K562 (cell line): ENCODE data around the gene UBASH3B. TPM values are rescaled to one million over a fixed set of nuclear protein-coding genes. Genes with fewer than 3 reads are reported as not detected.

Experiments
- ATAC-seq: fragments of 200-7000 bp; cut with Tn5 transposase; 3 replicates; pipeline ENCODE4 v1.9.1; 2020; ENCODE audit warnings: moderate library complexity
- BruUV-seq: library from RNA; stranded (reverse); fragments of 400-500 nt; replicated peaks from 2 replicates; lab custom pipeline; 2021; lab: Mats Ljungman, UMichigan
- CTCF ChIA-PET: fragments of 300-600 bp; formaldehyde crosslinking; extraction: SDS; loops from one replicate; lab custom pipeline; 2021; ENCODE audit warnings: low intra/inter-chr PET ratio; lab: Yijun Ruan, JAX
- POLR2A ChIA-PET: fragments of 300-600, 350-650 bp; sonication (Branson Sonifier 250); formaldehyde crosslinking; extraction: SDS; loops from one replicate; lab custom pipeline; 2021; ENCODE audit warnings: antibody characterized with exemption, inconsistent platforms; lab: Yijun Ruan, JAX
- DNase-seq, 4 experiments: peaks; one replicate each; pipeline versions ENCODE4 v3.0.0 to v3.0.0-alpha.2; 2011 to 2018; ENCODE audit warnings: low spot score in 3 of 4, mixed read lengths in 3 of 4; ENCODE audit errors: extremely low read depth in 1 of 4
- FAIRE-seq: peaks from 2 replicates; lab custom pipeline; 2011; peaks lifted over from hg19 to GRCh38; lab: Jason Lieb, UNC
- H2AFZ ChIP-seq: 2 replicates; pipeline ENCODE4 v1.6.0; 2011; ENCODE audit warnings: low read depth, low read length, control low read depth, inconsistent platforms
- H3K27ac ChIP-seq: fragments of 200-600 bp; 3 replicates; pipeline ENCODE4 v1.8.0; 2011; ENCODE audit warnings: low read depth, mild to moderate bottlenecking, control low read depth, inconsistent platforms, low read length, moderate library complexity, mixed read lengths; ENCODE audit errors: extremely low read depth
- H3K27me3 ChIP-seq, 2 experiments: fragments of 300-600 bp in 1 of 2; 2 replicates in 1 of 2; 3 replicates in 1 of 2; pipeline versions ENCODE4 v1.6.0 to v1.8.0; 2011; ENCODE audit warnings: inconsistent platforms in 2 of 2, low read length in 2 of 2, mild to moderate bottlenecking in 1 of 2, mixed read lengths in 1 of 2, moderate library complexity in 1 of 2; ENCODE audit not compliant: control insufficient read depth in 2 of 2, insufficient read depth in 2 of 2
- H3K36me3 ChIP-seq: fragments of 300-600 bp; 3 replicates; pipeline ENCODE4 v1.8.0; 2011; ENCODE audit warnings: mild to moderate bottlenecking, low read length, inconsistent platforms; ENCODE audit not compliant: control insufficient read depth, insufficient read depth
- H3K4me1 ChIP-seq, 2 experiments: fragments of 200-600 bp in 1 of 2; replicated peaks in 1 of 2; 2 replicates in 1 of 2; 3 replicates in 1 of 2; pipeline versions ENCODE4 v1.5.1 to v1.8.0; 2011; ENCODE audit warnings: inconsistent platforms in 2 of 2, low read length in 2 of 2, mild to moderate bottlenecking in 1 of 2, mixed read lengths in 1 of 2, moderate library complexity in 1 of 2; ENCODE audit not compliant: control insufficient read depth in 2 of 2, insufficient read depth in 2 of 2
- H3K4me2 ChIP-seq: 2 replicates; pipeline ENCODE4 v1.6.1; 2011; ENCODE audit warnings: low read length, control low read depth, inconsistent platforms, mixed read lengths; ENCODE audit not compliant: insufficient read depth
- H3K4me3 ChIP-seq: fragments of 200-600 bp; sonication (generic), shearing (Covaris generic); 2 replicates; pipeline ENCODE4 v1.5.1; 2016; ENCODE audit warnings: control low read depth, inconsistent platforms
- H3K79me2 ChIP-seq: fragments of 200-600 bp; 3 replicates; pipeline ENCODE4 v1.8.0; 2011; ENCODE audit warnings: low read length, inconsistent platforms; ENCODE audit not compliant: control insufficient read depth, insufficient read depth
- H3K9ac ChIP-seq, 2 experiments: 2 replicates each; pipeline versions ENCODE4 v1.6.0 to v1.6.1; 2011; ENCODE audit warnings: low read depth in 2 of 2, low read length in 2 of 2, control low read depth in 1 of 2, inconsistent platforms in 1 of 2, mild to moderate bottlenecking in 1 of 2, mixed read lengths in 1 of 2; ENCODE audit not compliant: insufficient read depth in 1 of 2
- H3K9me1 ChIP-seq: one replicate; pipeline ENCODE4 v1.6.0; 2011; ENCODE audit warnings: inconsistent platforms, mild to moderate bottlenecking, low read length, moderate library complexity; ENCODE audit not compliant: control insufficient read depth, insufficient read depth
- H3K9me3 ChIP-seq: replicated peaks from 2 replicates; pipeline ENCODE4 v1.5.1; 2011; ENCODE audit warnings: low read depth, low read length, inconsistent platforms; ENCODE audit not compliant: control insufficient read depth, insufficient read depth
- H4K20me1 ChIP-seq: replicated peaks from 2 replicates; pipeline ENCODE4 v1.6.1; 2011; ENCODE audit warnings: low read length, inconsistent platforms, mixed read lengths; ENCODE audit not compliant: control insufficient read depth, insufficient read depth
- CCAR2 ChIP-seq: fragments of 200-400 bp; formaldehyde crosslinking; IDR thresholded peaks from 2 replicates; pipeline ENCODE4 v1.6.1; 2017; ENCODE audit warnings: mild to moderate bottlenecking, low read depth, low read length
- CHCHD3 ChIP-seq: fragments of 250-450 bp; sonication (Bioruptor Pico); IDR thresholded peaks from 2 replicates; pipeline ENCODE4 v2.1.2; 2022; ENCODE audit warnings: mild to moderate bottlenecking
- DIDO1 ChIP-seq: fragments of 450-650 bp; IDR thresholded peaks from 2 replicates; pipeline ENCODE4 v1.6.1; 2016; ENCODE audit warnings: low read depth, missing biosample characterization, missing genetic modification characterization
- FOXA1 ChIP-seq: fragments of 450-650 bp; IDR thresholded peaks from 2 replicates; pipeline ENCODE4 v1.6.1; 2016; ENCODE audit warnings: mild to moderate bottlenecking, borderline replicate concordance
- KAT7 ChIP-seq: sonication (generic); formaldehyde crosslinking; IDR thresholded peaks from 2 replicates; pipeline ENCODE4 v1.8.0; 2022; ENCODE audit warnings: missing genetic modification reagents, mild to moderate bottlenecking, borderline replicate concordance
- PHB2 ChIP-seq: fragments of 450-650 bp; IDR thresholded peaks from 2 replicates; pipeline ENCODE4 v1.6.1; 2017; ENCODE audit warnings: low read depth
- PRMT5 ChIP-seq: sonication (generic); formaldehyde crosslinking; IDR thresholded peaks from 2 replicates; pipeline ENCODE4 v1.5.0; 2020; ENCODE audit warnings: missing genetic modification reagents
- ZBTB2 ChIP-seq: fragments of 450-650 bp; IDR thresholded peaks from 2 replicates; pipeline ENCODE4 v1.6.1; 2016; ENCODE audit warnings: antibody characterized with exemption
- ZNF134 ChIP-seq: fragments of 250-450 bp; sonication (Bioruptor Pico); conservative IDR thresholded peaks from 2 replicates; pipeline ENCODE4 v1.4.0; 2020
- ZNF197 ChIP-seq: fragments of 200-800 bp; sonication (Bioruptor generic); IDR thresholded peaks from 2 replicates; pipeline ENCODE4 v1.6.1; 2016; ENCODE audit warnings: low read depth, missing genetic modification characterization, missing compliant biosample characterization
- in situ Hi-C: fragments of 300-500 bp; cut with MboI; formaldehyde crosslinking; loops from 4 replicates; pipeline ENCODE4 v1.15.0; 2018; ENCODE audit warnings: inconsistent platforms, mixed read lengths
- intact Hi-C: fragments of 100-400 bp; cut with micrococcal nuclease; formaldehyde crosslinking; loops from 2 replicates; pipeline ENCODE4 v1.14.2; 2022
- polyA plus RNA-seq, 8 experiments: library from polyadenylated mRNA; depleted of rRNA in 4 of 8; stranded (reverse) in 5 of 8; unstranded in 3 of 8; fragments of >200 nt; fragmentation: Nextera tagmentation in 2 of 8; fragmentation: Illumina TruSeq in 1 of 8; extraction: Ambion mirVana in 2 of 8; extraction: Trizol in 1 of 8; gene quantifications; 2 replicates each; pipeline versions ENCODE4 v1.2.1 to v1.2.3, GENCODE V29; 2011 to 2014; ENCODE audit warnings: inconsistent platforms in 1 of 8, missing spikeins in 1 of 8
- total RNA-seq, 7 experiments: library from RNA; depleted of rRNA in 6 of 7; stranded (reverse); fragments of >200 nt in 6 of 7; fragmentation: Illumina TruSeq in 2 of 7; extraction: Trizol in 2 of 7; gene quantifications; 2 replicates each; pipeline versions ENCODE4 v1.2.1 to v1.2.3, GENCODE V29; 2011 to 2021; ENCODE audit warnings: low replicate concordance in 1 of 7
- TF ChIP-seq, protein P1 (sequence below), 3 experiments: fragments of 200-800 bp in 1 of 3; sonication (Bioruptor generic) in 1 of 3; sonication (generic) in 1 of 3; formaldehyde crosslinking in 1 of 3; IDR thresholded peaks; 2 replicates each; pipeline versions ENCODE4 v1.6.1 to v1.8.0; 2016 to 2022; ENCODE audit warnings: mild to moderate bottlenecking in 2 of 3, missing compliant biosample characterization in 2 of 3, missing genetic modification characterization in 2 of 3, missing genetic modification reagents in 1 of 3

UBASH3B gene
- total and polyA plus RNA-seq, 9 of the 15 experiments (the other 6 are each of a cell fraction or from before 2014, with no cell fraction given): 0.01 to 0.31 (median 0.08) TPM; not detected in 2

DNA sequence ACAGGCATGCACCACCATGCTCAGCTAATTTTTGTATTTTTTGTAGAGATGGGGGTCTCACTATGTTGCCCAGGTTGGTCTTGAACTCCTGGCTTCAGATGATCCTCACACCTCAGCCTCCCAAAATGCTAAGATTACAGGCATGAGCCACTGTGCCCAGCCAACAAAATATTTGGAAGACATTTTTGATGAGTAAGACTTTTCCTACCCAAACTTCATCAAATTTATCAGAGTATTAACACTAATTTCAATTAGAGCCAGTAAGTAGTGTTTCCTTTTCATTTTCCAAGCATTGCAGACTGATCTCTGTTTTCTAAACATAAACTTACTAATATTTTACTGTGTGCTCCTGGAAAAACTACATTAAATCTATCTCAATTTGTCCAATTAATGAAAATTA is 181.4 kb downstream of the UBASH3B start:
- H3K9me1 ChIP-seq: no peaks in the 10 kb centered on the region
- H3K4me2 ChIP-seq: no peak overlapping the region
- H3K4me3 ChIP-seq: no peak overlapping the region
- H3K9me3 ChIP-seq: no peaks in the 10 kb centered on the region
- ATAC-seq (no peak), FAIRE-seq (no peak), DNase-seq (no peak)
- H2AFZ ChIP-seq: no peak overlapping the region
- no peaks in the 10 kb centered on the region for H4K20me1 ChIP-seq
- CTCF ChIA-PET: no interaction called here
- no peak overlapping the region for H3K9ac ChIP-seq
- no peaks in the 10 kb centered on the region for H3K36me3 ChIP-seq
- POLR2A ChIA-PET: no interaction called here
- H3K27ac ChIP-seq: no peak overlapping the region
- H3K27me3 ChIP-seq: no peaks in the 10 kb centered on the region
- TF ChIP-seq FOXA1 (no peak), CHCHD3 (no peak), CCAR2 (no peak), DIDO1 (tag) (no peak), PRMT5 (CRISPR knock-in tag) (no peak), PHB2 (no peak), ZNF197 (CRISPR knock-in tag) (no peak), ZBTB2 (no peak), ZNF134 (CRISPR knock-in tag) (no peak), KAT7 (no peak)
- TF ChIP-seq, protein P1, sequence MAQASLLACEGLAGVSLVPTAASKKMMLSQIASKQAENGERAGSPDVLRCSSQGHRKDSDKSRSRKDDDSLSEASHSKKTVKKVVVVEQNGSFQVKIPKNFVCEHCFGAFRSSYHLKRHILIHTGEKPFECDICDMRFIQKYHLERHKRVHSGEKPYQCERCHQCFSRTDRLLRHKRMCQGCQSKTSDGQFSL (CRISPR knock-in tag; IDR thresholded peaks at IDR 0.05): no peak
- TF ChIP-seq, protein P1 (tag; IDR thresholded peaks at IDR 0.05): no peak
- intact Hi-C loops: no loop called here
- H3K4me1 ChIP-seq: no peaks in the 10 kb centered on the region
- in situ Hi-C loops: no loop called here
- BruUV-seq: no TSS peak
- H3K79me2 ChIP-seq: no peaks in the 10 kb centered on the region
